Measurements from ENCODE around the gene ARAF. TPM values are rescaled to one million over a fixed set of nuclear protein-coding genes. Genes with fewer than 3 reads are reported as not detected.
A peak's percentile ranks its signal among the peaks of the same experiment; 100 is the strongest.

The ARAF gene
- total RNA-seq, 1 donor: 20.9 TPM

- no peak for TF ChIP-seq CTCF (IDR thresholded peaks at IDR 0.05; ENCODE audit: insufficient read depth, low read length)
- no peak for DNase-seq (ENCODE audit: low read depth)
- peak overlapping the region; percentile 61 for H3K4me3 ChIP-seq (ENCODE audit: low read depth, low read length)
Observed at GRCh38 chrX:47523713-47524166, 37.3 kb upstream of the ARAF start.

- no peak for DNase-seq (ENCODE audit: low read depth)
- H3K4me3 ChIP-seq (ENCODE audit: low read depth, low read length): no peak overlapping the region
- no peak for TF ChIP-seq CTCF (IDR thresholded peaks at IDR 0.05; ENCODE audit: insufficient read depth, low read length)
Observed at GRCh38 chrX:47529548-47529947, 31.5 kb upstream of the ARAF start.

- H3K4me3 ChIP-seq (ENCODE audit: low read depth, low read length): no peak overlapping the region
- TF ChIP-seq CTCF (IDR thresholded peaks at IDR 0.05; ENCODE audit: insufficient read depth, low read length): no peak
- no peak for DNase-seq (ENCODE audit: low read depth)
Observed at GRCh38 chrX:47530049-47530448, 31.0 kb upstream of the ARAF start.

GRCh38 chrX:47539860-47540259 lies 21.1 kb upstream of the ARAF start:
- TF ChIP-seq CTCF (IDR thresholded peaks at IDR 0.05; ENCODE audit: insufficient read depth, low read length): no peak
- peak; percentile 32 for DNase-seq (ENCODE audit: low read depth)
- H3K4me3 ChIP-seq (ENCODE audit: low read depth, low read length): no peak overlapping the region

GRCh38 chrX:47540754-47541538 lies 20.1 kb upstream of the ARAF start:
- H3K4me3 ChIP-seq (ENCODE audit: low read depth, low read length): no peak overlapping the region
- TF ChIP-seq CTCF (IDR thresholded peaks at IDR 0.05; ENCODE audit: insufficient read depth, low read length): peak; percentile 64
- DNase-seq (ENCODE audit: low read depth): peak; percentile 91

- DNase-seq (ENCODE audit: low read depth): no peak
- no peak overlapping the region for H3K4me3 ChIP-seq (ENCODE audit: low read depth, low read length)
- TF ChIP-seq CTCF (IDR thresholded peaks at IDR 0.05; ENCODE audit: insufficient read depth, low read length): no peak
Observed at GRCh38 chrX:47543496-47543895, 17.5 kb upstream of the ARAF start.
